ENCODE measurements around the gene POLA2.
"Not testable (repeated sequence)": the region's sequence is repeated elsewhere in the genome, so short reads cannot be mapped to it uniquely, and the experiment has no call there.

DNA sequence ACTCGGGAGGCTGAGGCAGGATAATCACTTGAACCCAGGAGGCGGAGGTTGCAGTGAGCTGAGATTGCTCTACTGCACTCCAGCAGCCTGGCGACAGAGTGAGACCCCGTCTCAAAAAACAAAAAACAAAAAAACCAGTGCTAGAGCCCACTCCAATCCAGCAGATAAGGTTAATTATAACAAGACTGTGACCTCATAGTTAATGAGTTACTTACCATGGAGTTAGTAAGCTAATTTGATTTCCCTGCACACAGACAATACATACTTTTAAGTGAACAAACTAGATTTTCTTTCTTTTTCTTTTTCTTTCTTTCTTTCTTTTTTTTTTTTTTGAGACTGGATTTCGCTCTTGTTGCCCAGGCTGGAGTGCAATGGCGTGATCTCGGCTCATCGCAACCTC lies 16.7 kb upstream of the POLA2 start:
- TF ChIP-seq, protein P1, sequence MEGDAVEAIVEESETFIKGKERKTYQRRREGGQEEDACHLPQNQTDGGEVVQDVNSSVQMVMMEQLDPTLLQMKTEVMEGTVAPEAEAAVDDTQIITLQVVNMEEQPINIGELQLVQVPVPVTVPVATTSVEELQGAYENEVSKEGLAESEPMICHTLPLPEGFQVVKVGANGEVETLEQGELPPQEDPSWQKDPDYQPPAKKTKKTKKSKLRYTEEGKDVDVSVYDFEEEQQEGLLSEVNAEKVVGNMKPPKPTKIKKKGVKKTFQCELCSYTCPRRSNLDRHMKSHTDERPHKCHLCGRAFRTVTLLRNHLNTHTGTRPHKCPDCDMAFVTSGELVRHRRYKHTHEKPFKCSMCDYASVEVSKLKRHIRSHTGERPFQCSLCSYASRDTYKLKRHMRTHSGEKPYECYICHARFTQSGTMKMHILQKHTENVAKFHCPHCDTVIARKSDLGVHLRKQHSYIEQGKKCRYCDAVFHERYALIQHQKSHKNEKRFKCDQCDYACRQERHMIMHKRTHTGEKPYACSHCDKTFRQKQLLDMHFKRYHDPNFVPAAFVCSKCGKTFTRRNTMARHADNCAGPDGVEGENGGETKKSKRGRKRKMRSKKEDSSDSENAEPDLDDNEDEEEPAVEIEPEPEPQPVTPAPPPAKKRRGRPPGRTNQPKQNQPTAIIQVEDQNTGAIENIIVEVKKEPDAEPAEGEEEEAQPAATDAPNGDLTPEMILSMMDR (IDR thresholded peaks at IDR 0.05) = not testable (repeated sequence)
- not testable (repeated sequence) for TF ChIP-seq ZFX (IDR thresholded peaks at IDR 0.05; ENCODE audit: borderline replicate concordance)
